ENCODE data around the gene THAP4. TPM values are rescaled to one million over a fixed set of nuclear protein-coding genes. Genes with fewer than 3 reads are reported as not detected.

THAP4 gene
- total RNA-seq, 3 donors from 2014 or later = 35.3 to 45.9 (median 38.1) TPM

DNA sequence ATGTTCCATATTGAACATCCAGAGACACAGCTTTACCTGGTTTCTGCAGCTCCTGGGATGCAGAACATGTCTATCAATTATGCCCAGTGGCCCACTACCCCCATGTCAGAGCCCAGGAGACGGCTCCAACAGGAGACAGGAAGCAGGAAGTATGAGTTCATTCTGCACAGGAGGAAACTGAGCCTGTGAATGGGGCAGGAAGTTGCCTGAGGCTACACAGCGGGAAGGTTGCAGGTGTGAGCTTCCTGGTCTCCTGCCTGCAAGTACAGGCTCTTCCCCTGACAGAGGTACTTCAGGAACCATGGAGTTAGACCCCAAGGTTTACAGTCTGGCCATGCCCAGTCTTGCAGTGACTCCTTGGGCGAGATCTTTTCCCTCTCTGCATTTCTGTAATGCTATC, 81.2 kb downstream of the THAP4 start:
- peaks cover 3 to 4% of the 10 kb centered on the region in 2 donors for H3K9me3 ChIP-seq
- peaks cover 0 to 9% of the 10 kb centered on the region in 2 donors for H3K4me1 ChIP-seq
- H3K36me3 ChIP-seq = no peaks in the 10 kb centered on the region
- H3K27ac ChIP-seq = no peak overlapping the region
- no peak overlapping the region for H3K4me3 ChIP-seq
- no peaks in the 10 kb centered on the region for H3K27me3 ChIP-seq
- intact Hi-C loops (cut with DNase I; ENCODE audit: low total_unique reads) = no loop called here
- TF ChIP-seq POLR2A (IDR thresholded peaks at IDR 0.05) = no peak
- TF ChIP-seq, protein P1, sequence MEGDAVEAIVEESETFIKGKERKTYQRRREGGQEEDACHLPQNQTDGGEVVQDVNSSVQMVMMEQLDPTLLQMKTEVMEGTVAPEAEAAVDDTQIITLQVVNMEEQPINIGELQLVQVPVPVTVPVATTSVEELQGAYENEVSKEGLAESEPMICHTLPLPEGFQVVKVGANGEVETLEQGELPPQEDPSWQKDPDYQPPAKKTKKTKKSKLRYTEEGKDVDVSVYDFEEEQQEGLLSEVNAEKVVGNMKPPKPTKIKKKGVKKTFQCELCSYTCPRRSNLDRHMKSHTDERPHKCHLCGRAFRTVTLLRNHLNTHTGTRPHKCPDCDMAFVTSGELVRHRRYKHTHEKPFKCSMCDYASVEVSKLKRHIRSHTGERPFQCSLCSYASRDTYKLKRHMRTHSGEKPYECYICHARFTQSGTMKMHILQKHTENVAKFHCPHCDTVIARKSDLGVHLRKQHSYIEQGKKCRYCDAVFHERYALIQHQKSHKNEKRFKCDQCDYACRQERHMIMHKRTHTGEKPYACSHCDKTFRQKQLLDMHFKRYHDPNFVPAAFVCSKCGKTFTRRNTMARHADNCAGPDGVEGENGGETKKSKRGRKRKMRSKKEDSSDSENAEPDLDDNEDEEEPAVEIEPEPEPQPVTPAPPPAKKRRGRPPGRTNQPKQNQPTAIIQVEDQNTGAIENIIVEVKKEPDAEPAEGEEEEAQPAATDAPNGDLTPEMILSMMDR (IDR thresholded peaks at IDR 0.05) = no peak
- no peak for TF ChIP-seq POLR2AphosphoS5 (IDR thresholded peaks at IDR 0.05)
- DNase-seq (ENCODE audit: low spot score in 2 of 2) = no peak

DNA sequence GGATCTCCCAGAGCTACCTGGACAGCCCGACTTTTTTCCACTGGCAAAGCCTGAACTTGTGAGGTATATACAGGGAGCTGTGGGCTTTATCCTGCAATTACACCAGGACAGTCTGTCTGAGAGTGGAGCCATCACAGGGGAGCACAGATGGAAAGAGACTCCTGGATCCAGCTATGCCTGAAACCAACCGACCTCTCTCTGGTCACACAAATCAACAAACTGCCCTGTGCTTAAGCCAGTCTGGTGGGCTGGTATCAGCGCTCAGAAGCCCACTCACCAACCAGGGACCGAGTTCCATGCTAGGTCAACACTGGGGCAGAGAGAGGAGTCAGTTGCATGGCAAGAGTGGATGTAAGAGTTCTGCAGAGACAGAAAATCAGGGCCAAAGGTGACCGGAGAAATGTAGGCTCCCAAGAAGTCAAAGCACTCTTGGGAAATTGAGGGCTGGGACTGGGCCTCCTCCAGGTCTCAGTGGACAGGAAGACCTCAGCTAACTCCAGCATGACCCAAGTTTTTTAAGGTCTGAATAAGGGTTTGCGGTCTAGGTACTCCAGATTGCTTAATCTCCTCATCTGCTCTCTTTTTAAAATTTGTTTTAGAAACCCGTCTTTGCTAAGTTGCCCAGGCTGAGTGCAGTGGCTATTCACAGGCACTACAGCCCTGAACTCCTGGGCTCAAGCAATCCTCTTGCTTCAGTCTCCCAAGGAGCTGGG, 82.2 kb downstream of the THAP4 start:
- intact Hi-C loops (cut with DNase I; ENCODE audit: low total_unique reads) = no loop called here
- DNase-seq (ENCODE audit: low spot score in 2 of 2) = no peak
- TF ChIP-seq POLR2AphosphoS5 (IDR thresholded peaks at IDR 0.05) = no peak
- TF ChIP-seq, protein P1 (IDR thresholded peaks at IDR 0.05) = no peak
- TF ChIP-seq POLR2A (IDR thresholded peaks at IDR 0.05) = no peak
- no peaks in the 10 kb centered on the region for H3K4me1 ChIP-seq
- no peaks in the 10 kb centered on the region for H3K36me3 ChIP-seq
- no peaks in the 10 kb centered on the region for H3K27me3 ChIP-seq
- H3K9me3 ChIP-seq = peaks cover 3 to 4% of the 10 kb centered on the region in 2 donors
- no peak overlapping the region for H3K4me3 ChIP-seq
- H3K27ac ChIP-seq = no peak overlapping the region

DNA sequence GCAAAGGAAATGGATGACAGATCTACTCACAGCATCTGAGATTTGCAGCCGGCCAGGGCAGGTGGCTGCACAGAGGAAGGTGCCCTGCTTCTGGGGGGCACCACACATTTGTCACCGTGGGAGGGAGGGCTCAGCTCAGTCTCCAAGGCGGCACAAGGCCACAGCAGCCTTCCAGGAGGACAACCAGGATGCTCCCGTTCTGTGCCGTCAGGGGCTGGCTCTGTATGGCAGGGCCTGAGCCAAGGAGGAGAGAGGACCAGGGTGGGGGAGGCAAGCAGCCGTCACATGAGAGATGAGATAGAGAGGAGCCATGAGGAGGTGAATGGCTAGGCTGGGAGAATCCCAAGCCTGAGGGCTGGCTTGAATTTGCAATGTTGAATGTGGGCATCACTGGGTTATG, 83.0 kb downstream of the THAP4 start:
- H3K4me1 ChIP-seq = no peaks in the 10 kb centered on the region
- H3K36me3 ChIP-seq = no peaks in the 10 kb centered on the region
- no peak for DNase-seq (ENCODE audit: low spot score in 2 of 2)
- H3K27ac ChIP-seq = no peak overlapping the region
- intact Hi-C loops (cut with DNase I; ENCODE audit: low total_unique reads) = no loop called here
- peaks cover 3 to 4% of the 10 kb centered on the region in 2 donors for H3K9me3 ChIP-seq
- H3K4me3 ChIP-seq = no peak overlapping the region
- TF ChIP-seq POLR2AphosphoS5 (IDR thresholded peaks at IDR 0.05) (no peak), POLR2A (IDR thresholded peaks at IDR 0.05) (no peak)
- TF ChIP-seq, protein P1 (IDR thresholded peaks at IDR 0.05) = no peak
- no peaks in the 10 kb centered on the region for H3K27me3 ChIP-seq

DNA sequence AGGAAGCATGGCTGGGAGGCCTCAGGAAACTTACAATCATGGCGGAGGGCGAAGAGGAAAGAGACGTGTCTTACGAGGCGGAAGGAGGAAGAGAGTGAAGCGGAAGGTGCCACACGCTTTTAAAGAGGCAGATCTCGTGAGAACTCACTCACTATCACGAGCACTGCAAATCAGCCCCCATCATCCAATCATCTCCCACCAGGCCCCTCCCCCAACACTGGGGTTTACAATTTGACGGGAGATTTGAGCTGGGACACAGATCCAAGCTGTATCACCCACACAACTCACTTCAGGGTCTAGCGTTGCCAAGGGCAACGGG, 83.5 kb downstream of the THAP4 start:
- no peak for DNase-seq (ENCODE audit: low spot score in 2 of 2)
- H3K9me3 ChIP-seq = peaks cover 3 to 4% of the 10 kb centered on the region in 2 donors
- no peak overlapping the region for H3K4me3 ChIP-seq
- H3K27me3 ChIP-seq = no peaks in the 10 kb centered on the region
- no peaks in the 10 kb centered on the region for H3K36me3 ChIP-seq
- intact Hi-C loops (cut with DNase I; ENCODE audit: low total_unique reads) = no loop called here
- TF ChIP-seq, protein P1 (IDR thresholded peaks at IDR 0.05) = no peak
- TF ChIP-seq POLR2AphosphoS5 (IDR thresholded peaks at IDR 0.05) = no peak
- TF ChIP-seq POLR2A (IDR thresholded peaks at IDR 0.05) = no peak
- no peaks in the 10 kb centered on the region for H3K4me1 ChIP-seq
- H3K27ac ChIP-seq = no peak overlapping the region

DNA sequence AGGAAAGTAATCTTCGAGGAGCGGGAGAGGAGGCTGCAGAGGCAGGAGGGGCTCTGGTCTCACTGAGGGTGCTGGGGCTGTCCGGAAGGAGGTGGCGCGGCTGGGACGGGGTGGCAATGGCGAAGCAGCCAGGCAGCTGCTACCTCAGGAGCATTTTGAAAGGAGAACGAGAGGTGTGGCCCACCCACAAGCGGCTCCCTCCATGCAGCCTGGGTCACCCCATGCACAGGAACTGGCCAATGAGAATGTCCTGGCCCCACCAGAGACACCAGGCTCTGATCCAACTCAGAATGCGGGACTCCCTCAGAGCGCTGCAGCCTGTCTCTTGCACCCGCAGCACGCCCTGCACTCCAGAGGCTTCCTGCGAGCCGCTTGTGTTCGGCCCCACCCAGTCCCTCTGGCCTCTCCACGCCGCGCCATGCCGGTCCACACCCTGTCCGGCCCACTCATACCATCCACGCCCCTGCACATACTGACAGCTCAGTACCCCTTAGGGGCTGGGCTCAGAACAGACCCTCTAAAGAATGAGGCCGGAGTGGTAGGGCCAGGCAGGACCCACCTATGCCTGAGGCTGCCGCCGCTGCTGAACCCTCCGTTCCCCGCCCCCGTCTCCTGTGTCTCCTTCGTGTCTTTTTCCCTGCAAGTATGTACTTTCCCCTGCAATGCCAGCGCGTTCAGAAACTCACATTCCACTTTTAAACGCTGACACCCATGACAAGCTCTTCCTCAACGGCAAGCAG, 84.8 kb downstream of the THAP4 start:
- Histone ChIP-seq H3K27ac (no peak overlapping the region), H3K27me3 (no peaks in the 10 kb centered on the region), H3K9me3 (peaks cover 3 to 4% of the 10 kb centered on the region in 2 donors), H3K4me3 (peak overlapping the region in 2 of 3 donors; percentile 24 to 51), H3K4me1 (peaks cover 0 to under 1% of the 10 kb centered on the region in 2 donors), H3K36me3 (no peaks in the 10 kb centered on the region)
- intact Hi-C loops (cut with DNase I; ENCODE audit: low total_unique reads) = no loop called here
- no peak for DNase-seq (ENCODE audit: low spot score in 2 of 2)
- TF ChIP-seq, protein P1 (IDR thresholded peaks at IDR 0.05) = no peak
- no peak for TF ChIP-seq POLR2AphosphoS5 (IDR thresholded peaks at IDR 0.05)
- TF ChIP-seq POLR2A (IDR thresholded peaks at IDR 0.05) = no peak

Data from breast epithelium (tissue), 4 donors.